ENCODE results near the gene CBLC.

DNA sequence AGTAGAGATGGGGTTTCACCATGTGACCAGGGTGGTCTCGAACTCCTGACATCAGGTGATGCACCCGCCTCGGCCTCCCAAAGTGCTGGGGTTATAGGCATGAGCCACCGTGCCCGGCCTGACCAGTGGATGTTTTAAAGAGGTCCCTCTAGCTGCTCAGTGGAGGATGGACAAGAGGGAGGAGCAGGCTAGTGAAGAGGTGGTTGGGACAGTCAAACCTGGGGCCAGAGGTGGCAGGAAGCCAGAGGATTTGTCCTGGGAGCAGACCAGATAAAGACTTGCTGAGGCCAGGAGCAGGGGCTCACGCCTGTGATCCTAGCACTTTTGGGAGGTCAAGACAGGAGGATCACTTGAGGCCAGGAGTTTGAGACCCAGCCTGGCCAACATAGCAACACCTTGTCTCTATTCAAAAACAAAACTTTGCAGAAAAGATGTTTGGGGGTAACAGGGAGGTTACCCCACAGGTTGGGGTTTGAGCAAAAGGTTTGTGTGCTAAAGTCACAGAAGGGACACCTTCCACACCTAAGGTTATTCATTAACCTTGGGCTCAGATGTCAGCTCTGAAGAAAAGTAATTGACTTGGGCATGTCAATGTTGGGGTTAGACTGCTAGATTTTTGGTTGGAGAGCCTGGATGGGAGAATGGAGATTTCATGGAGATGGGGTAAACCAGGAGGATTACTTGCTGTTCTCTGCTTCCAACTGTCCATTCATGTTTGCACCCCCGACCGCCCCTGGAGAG, 40.2 kb downstream of the CBLC start:
- TF ChIP-seq, protein P1, sequence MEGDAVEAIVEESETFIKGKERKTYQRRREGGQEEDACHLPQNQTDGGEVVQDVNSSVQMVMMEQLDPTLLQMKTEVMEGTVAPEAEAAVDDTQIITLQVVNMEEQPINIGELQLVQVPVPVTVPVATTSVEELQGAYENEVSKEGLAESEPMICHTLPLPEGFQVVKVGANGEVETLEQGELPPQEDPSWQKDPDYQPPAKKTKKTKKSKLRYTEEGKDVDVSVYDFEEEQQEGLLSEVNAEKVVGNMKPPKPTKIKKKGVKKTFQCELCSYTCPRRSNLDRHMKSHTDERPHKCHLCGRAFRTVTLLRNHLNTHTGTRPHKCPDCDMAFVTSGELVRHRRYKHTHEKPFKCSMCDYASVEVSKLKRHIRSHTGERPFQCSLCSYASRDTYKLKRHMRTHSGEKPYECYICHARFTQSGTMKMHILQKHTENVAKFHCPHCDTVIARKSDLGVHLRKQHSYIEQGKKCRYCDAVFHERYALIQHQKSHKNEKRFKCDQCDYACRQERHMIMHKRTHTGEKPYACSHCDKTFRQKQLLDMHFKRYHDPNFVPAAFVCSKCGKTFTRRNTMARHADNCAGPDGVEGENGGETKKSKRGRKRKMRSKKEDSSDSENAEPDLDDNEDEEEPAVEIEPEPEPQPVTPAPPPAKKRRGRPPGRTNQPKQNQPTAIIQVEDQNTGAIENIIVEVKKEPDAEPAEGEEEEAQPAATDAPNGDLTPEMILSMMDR (IDR thresholded peaks at IDR 0.05), result no peak
- no peak for TF ChIP-seq EZH2 (IDR thresholded peaks at IDR 0.05; ENCODE audit: borderline replicate concordance, insufficient read depth, low read depth, low read length, poor library complexity, severe bottlenecking)

Data from B cell (primary cell).